Endothelial cell of hepatic sinusoid (primary cell): ENCODE measurements around the gene NEUROD1.
"Not testable (repeated sequence)": the region's sequence is repeated elsewhere in the genome, so short reads cannot be mapped to it uniquely, and the experiment has no call there.

ENCODE experiments used
- in situ Hi-C: cut with HindIII; loops from 2 replicates; pipeline ENCODE4 v1.10.0; 2017; ENCODE audit warnings: low sequenced_read_pairs

Gene NEUROD1

GRCh38 chr2:181680055-181680936 lies at the start of gene NEUROD1:
TSS of gene NEUROD1 (minus strand) at chr2:181680517. CDS start at chr2:181678860, 1,657 bp downstream.
- in situ Hi-C loops, result no loop called here

- in situ Hi-C loops, result no loop called here
Measured at GRCh38 chr2:181725476-181725875, 45.2 kb upstream of the NEUROD1 start.

GRCh38 chr2:181724662-181725061 lies 44.3 kb upstream of the NEUROD1 start:
- in situ Hi-C loops, result no loop called here

GRCh38 chr2:181723731-181724130 lies 43.4 kb upstream of the NEUROD1 start:
- in situ Hi-C loops, result no loop called here

- in situ Hi-C loops, result no loop called here
Measured at GRCh38 chr2:181715033-181715630, 34.8 kb upstream of the NEUROD1 start.

- in situ Hi-C loops, result not testable (repeated sequence)
Measured at GRCh38 chr2:181711051-181711450, 30.7 kb upstream of the NEUROD1 start.

GRCh38 chr2:181702519-181702918 lies 22.2 kb upstream of the NEUROD1 start:
- in situ Hi-C loops, result not testable (repeated sequence)

GRCh38 chr2:181698223-181698622 lies 17.9 kb upstream of the NEUROD1 start:
- in situ Hi-C loops, result no loop called here

- in situ Hi-C loops, result no loop called here
Measured at GRCh38 chr2:181697571-181697970, 17.3 kb upstream of the NEUROD1 start.

- in situ Hi-C loops, result no loop called here
Measured at GRCh38 chr2:181697126-181697525, 16.8 kb upstream of the NEUROD1 start.

GRCh38 chr2:181694271-181694670 lies 14.0 kb upstream of the NEUROD1 start:
- in situ Hi-C loops, result no loop called here

GRCh38 chr2:181690860-181691259 lies 10.5 kb upstream of the NEUROD1 start:
- in situ Hi-C loops, result no loop called here

GRCh38 chr2:181686576-181687185 lies 6.4 kb upstream of the NEUROD1 start:
- in situ Hi-C loops, result loop anchor here (5.0 kb wide), 1 partner anchor 44 kb away; no protein-coding TSS in a partner anchor

- in situ Hi-C loops, result loop anchor here (5.0 kb wide), 1 partner anchor 43 kb away; no protein-coding TSS in a partner anchor
Measured at GRCh38 chr2:181685150-181685688, 4.9 kb upstream of the NEUROD1 start.

- in situ Hi-C loops, result loop anchor here (5.0 kb wide), 1 partner anchor 42 kb away; no protein-coding TSS in a partner anchor
Measured at GRCh38 chr2:181684454-181685149, 4.3 kb upstream of the NEUROD1 start.

GRCh38 chr2:181683518-181684453 lies 3.5 kb upstream of the NEUROD1 start:
- in situ Hi-C loops, result no loop called here

GRCh38 chr2:181682795-181683517 lies 2.6 kb upstream of the NEUROD1 start:
- in situ Hi-C loops, result no loop called here

GRCh38 chr2:181682026-181682789 lies 1.9 kb upstream of the NEUROD1 start:
- in situ Hi-C loops, result no loop called here
